Sigmoid colon (tissue), 7 donors: Measurements from ENCODE around the gene MKNK2. TPM values are rescaled to one million over a fixed set of nuclear protein-coding genes. Genes with fewer than 3 reads are reported as not detected.

Experiments used
- DNase-seq: peaks from one replicate; pipeline ENCODE4 v3.0.0-alpha.2; 2019
- H3K27ac ChIP-seq, 4 donors: fragments of 200-600 bp; sonication (generic); one replicate each; pipeline ENCODE4 v1.5.1; 2016 to 2019; ENCODE audit warnings: mild to moderate bottlenecking in 1 of 4
- H3K27me3 ChIP-seq, 3 donors: fragments of 200-600 bp; sonication (generic); one replicate each; pipeline ENCODE4 v1.5.1; 2019; ENCODE audit warnings: mild to moderate bottlenecking in 1 of 3
- H3K36me3 ChIP-seq, 4 donors: fragments of 200-600 bp; sonication (generic); one replicate each; pipeline ENCODE4 v1.5.1; 2016 to 2019
- H3K4me1 ChIP-seq, 4 donors: fragments of 200-600 bp; sonication (generic); one replicate each; pipeline ENCODE4 v1.5.1; 2017 to 2019
- H3K4me3 ChIP-seq, 4 donors: fragments of 200-600 bp; sonication (generic); one replicate each; pipeline ENCODE4 v1.5.1; 2017 to 2019; ENCODE audit warnings: mild to moderate bottlenecking in 2 of 4, moderate library complexity in 1 of 4
- H3K9me3 ChIP-seq, 4 donors: fragments of 200-600 bp in 3 of 4; sonication (generic) in 3 of 4; one replicate each; pipeline versions ENCODE4 v1.5.1 to v1.6.1; 2013 to 2019
- EP300 ChIP-seq, 4 donors: sonication (generic); formaldehyde crosslinking; IDR thresholded peaks; one replicate each; pipeline ENCODE4 v1.6.1; 2017; ENCODE audit warnings: antibody characterized with exemption in 4 of 4
- POLR2A ChIP-seq, 2 donors: fragments of 450-650 bp; IDR thresholded peaks; one replicate each; pipeline ENCODE4 v1.6.1; 2016; ENCODE audit warnings: antibody characterized with exemption in 2 of 2, mild to moderate bottlenecking in 2 of 2, moderate library complexity in 2 of 2
- POLR2AphosphoS5 ChIP-seq, 4 donors: sonication (generic); formaldehyde crosslinking; IDR thresholded peaks; one replicate each; pipeline ENCODE4 v1.6.1; 2017; ENCODE audit warnings: antibody characterized with exemption in 4 of 4
- WGBS, 2 donors: extraction: QIAGEN DNeasy Blood & Tissue Kit; methylation state at CpG; one replicate each; pipeline ENCODE4 v1.1.7; 2013; 5-methylcytosine and 5-hydroxymethylcytosine counted together
- intact Hi-C: fragments of 100-400 bp; cut with DNase I; formaldehyde crosslinking; loops from one replicate; pipeline ENCODE4 v1.15.1; 2023
- polyA plus RNA-seq, 3 donors: library from polyadenylated mRNA; stranded (reverse); fragments of 200-250 nt; gene quantifications; one replicate each; pipeline ENCODE4 v1.2.3, GENCODE V29; 2013
- total RNA-seq, 4 donors: library from RNA; depleted of rRNA; stranded (reverse); fragments of >200 nt; gene quantifications; one replicate each; pipeline ENCODE4 v1.1.0, GENCODE V29; 2016
- TF ChIP-seq, protein P1 (sequence below), 4 experiments: fragments of 450-650 bp in 3 of 4; fragments of 200-600 bp in 1 of 4; IDR thresholded peaks; one replicate each; pipeline ENCODE4 v1.5.1; 2016 to 2019; ENCODE audit warnings: antibody characterized with exemption in 4 of 4, mild to moderate bottlenecking in 3 of 4, moderate library complexity in 2 of 4
- donor health status: healthy with polysubstance abuse.
- donor health status: Bipolar disorder and iron deficiency.
- donor health status: healthy.

MKNK2 gene
- total and polyA plus RNA-seq, 7 donors, result 83.1 to 157 (median 121) TPM

DNA sequence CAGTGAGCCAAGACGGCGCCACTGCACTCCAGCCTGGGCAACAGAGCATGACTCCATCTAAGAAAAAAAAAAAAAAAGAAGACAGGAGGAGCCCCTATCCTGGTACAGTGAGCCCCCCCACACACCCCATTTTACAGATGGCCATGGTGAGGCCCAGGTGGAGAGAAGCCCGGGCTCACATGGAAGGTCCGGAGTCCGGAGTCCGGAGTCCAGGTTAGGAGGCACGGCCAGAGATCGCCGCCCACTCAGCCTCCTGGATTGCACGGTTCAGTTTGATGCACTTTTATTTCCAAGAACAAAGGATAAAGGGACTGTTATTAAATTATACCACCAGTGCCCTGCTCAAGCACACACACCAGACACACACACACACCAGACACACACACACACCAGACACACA is 24.3 kb downstream of the MKNK2 start:
- intact Hi-C loops, result no loop called here
- no peaks in the 10 kb centered on the region for H3K36me3 ChIP-seq

DNA sequence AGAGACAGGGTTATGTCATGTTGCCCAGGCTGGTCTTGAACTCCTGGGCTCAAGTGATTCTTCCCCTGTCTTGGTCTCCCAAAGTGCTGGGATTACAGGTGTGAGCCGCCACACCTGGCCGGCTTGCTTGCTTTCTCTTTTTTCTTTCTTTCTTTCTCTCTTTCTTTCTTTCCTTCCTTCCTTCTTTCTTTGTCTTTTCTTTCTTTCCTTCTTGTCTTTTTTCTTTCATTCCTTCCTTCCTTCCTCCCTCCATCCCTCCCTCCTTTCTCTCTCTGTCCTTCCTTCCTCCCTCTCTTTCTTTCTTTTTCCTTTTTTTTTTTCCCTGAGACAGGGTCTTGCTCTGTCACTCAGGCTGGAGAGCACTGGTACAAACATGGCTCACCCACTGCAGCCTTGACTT is 28.8 kb downstream of the MKNK2 start:
- no peak for DNase-seq
- intact Hi-C loops, result no loop called here
- H3K36me3 ChIP-seq, result no peaks in the 10 kb centered on the region
- no peak overlapping the region for H3K4me3 ChIP-seq
- TF ChIP-seq, protein P1, sequence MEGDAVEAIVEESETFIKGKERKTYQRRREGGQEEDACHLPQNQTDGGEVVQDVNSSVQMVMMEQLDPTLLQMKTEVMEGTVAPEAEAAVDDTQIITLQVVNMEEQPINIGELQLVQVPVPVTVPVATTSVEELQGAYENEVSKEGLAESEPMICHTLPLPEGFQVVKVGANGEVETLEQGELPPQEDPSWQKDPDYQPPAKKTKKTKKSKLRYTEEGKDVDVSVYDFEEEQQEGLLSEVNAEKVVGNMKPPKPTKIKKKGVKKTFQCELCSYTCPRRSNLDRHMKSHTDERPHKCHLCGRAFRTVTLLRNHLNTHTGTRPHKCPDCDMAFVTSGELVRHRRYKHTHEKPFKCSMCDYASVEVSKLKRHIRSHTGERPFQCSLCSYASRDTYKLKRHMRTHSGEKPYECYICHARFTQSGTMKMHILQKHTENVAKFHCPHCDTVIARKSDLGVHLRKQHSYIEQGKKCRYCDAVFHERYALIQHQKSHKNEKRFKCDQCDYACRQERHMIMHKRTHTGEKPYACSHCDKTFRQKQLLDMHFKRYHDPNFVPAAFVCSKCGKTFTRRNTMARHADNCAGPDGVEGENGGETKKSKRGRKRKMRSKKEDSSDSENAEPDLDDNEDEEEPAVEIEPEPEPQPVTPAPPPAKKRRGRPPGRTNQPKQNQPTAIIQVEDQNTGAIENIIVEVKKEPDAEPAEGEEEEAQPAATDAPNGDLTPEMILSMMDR (IDR thresholded peaks at IDR 0.05), result no peak
- TF ChIP-seq POLR2A (IDR thresholded peaks at IDR 0.05) (no peak), EP300 (IDR thresholded peaks at IDR 0.05) (no peak), POLR2AphosphoS5 (IDR thresholded peaks at IDR 0.05) (no peak)
- H3K9me3 ChIP-seq, result no peaks in the 10 kb centered on the region
- peaks cover 0 to 11% (median 3%) of the 10 kb centered on the region in 4 donors for H3K4me1 ChIP-seq
- H3K27ac ChIP-seq, result no peak overlapping the region
- no peaks in the 10 kb centered on the region for H3K27me3 ChIP-seq
- 95% methylated on average over 2 of the region's 2 CpGs for WGBS, 2 donors

More for the DNA sequence above, 24.3 kb downstream of the MKNK2 start:
- H3K4me3 ChIP-seq, result no peak overlapping the region
- no peaks in the 10 kb centered on the region for H3K27me3 ChIP-seq
- no peaks in the 10 kb centered on the region for H3K9me3 ChIP-seq
- TF ChIP-seq POLR2AphosphoS5 (IDR thresholded peaks at IDR 0.05) (no peak), POLR2A (IDR thresholded peaks at IDR 0.05) (no peak), EP300 (IDR thresholded peaks at IDR 0.05) (no peak)
- TF ChIP-seq, protein P1 (IDR thresholded peaks at IDR 0.05), result no peak
- H3K27ac ChIP-seq, result no peak overlapping the region
- H3K4me1 ChIP-seq, result peaks cover 0 to 35% (median 22%) of the 10 kb centered on the region in 4 donors
- WGBS, 2 donors, result 50 to 84% methylated on average over 10 of the region's 10 CpGs
- no peak for DNase-seq

DNA sequence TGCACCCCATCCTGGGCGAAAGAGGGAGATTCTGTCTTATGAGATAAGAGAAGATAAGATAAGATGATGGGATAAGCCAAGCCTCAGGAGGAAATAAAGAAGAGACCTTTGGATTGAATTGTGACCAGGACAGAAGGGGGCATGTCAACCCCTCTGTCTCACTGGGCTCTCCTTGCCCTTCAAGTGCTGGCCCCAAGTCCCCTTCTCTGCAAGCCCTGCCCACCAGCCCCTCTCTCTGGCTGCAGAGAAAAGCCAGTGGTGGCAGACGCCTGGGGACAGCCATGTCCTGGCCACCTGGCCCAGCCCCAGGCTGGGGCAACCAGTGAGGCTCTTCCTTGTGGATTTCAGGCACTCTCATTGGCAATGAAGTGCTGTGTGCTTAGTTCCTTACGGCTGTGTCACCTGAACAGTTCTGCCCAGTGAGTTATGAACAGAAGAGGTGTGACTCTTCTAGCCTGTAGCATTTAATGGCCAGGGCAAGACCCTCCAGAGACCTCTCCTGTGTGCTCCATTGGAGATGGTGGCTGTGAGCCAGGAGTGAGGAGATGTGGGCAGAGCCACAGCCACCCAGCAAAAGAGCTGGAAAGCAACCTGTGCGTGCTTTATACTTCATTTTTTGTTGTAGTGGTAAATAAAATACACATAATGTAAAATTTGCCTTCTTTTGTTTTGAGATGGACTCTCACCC is 29.4 kb downstream of the MKNK2 start:
- Histone ChIP-seq H3K9me3 (no peaks in the 10 kb centered on the region), H3K27ac (no peak overlapping the region), H3K27me3 (no peaks in the 10 kb centered on the region), H3K4me3 (no peak overlapping the region), H3K4me1 (peaks cover 0 to 11% (median 5%) of the 10 kb centered on the region in 4 donors), H3K36me3 (no peaks in the 10 kb centered on the region)
- WGBS, 2 donors, result 47 to 75% methylated on average over 4 of the region's 4 CpGs
- intact Hi-C loops, result no loop called here
- TF ChIP-seq, protein P1 (IDR thresholded peaks at IDR 0.05), result no peak
- TF ChIP-seq POLR2AphosphoS5 (IDR thresholded peaks at IDR 0.05) (no peak), POLR2A (IDR thresholded peaks at IDR 0.05) (no peak), EP300 (IDR thresholded peaks at IDR 0.05) (no peak)
- DNase-seq, result no peak

DNA sequence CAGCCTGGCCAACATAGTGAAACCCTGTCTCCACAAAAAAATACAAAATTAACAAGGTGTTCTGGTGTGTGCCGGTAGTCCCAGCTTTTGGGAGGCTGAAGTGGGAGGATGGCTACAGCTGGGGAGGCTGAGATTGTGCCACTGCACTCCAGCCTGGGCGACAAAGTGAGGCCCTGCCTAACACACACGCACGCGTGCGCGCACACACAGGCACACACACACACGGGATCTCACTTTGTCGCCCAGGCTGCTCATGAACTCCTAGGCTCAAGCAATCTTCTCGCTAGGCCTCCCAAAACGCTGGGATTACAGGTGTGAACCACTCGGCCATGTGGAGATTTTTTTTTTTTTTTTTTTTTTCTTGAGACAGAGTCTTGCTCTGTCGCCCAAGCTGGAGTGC is 32.3 kb downstream of the MKNK2 start:
- H3K9me3 ChIP-seq, result no peaks in the 10 kb centered on the region
- no peaks in the 10 kb centered on the region for H3K36me3 ChIP-seq
- intact Hi-C loops, result loop anchor here (1.0 to 5.0 kb wide), 2 partner anchors 51 to 74 kb away; no protein-coding TSS in a partner anchor
- no peaks in the 10 kb centered on the region for H3K27me3 ChIP-seq
- TF ChIP-seq POLR2A (IDR thresholded peaks at IDR 0.05) (no peak), EP300 (IDR thresholded peaks at IDR 0.05) (no peak), POLR2AphosphoS5 (IDR thresholded peaks at IDR 0.05) (no peak)
- TF ChIP-seq, protein P1 (IDR thresholded peaks at IDR 0.05), result no peak
- no peak for DNase-seq
- 95 to 96% methylated on average over 13 of the region's 13 CpGs for WGBS, 2 donors
- no peak overlapping the region for H3K4me3 ChIP-seq
- peaks cover 0 to 31% (median 25%) of the 10 kb centered on the region in 4 donors for H3K4me1 ChIP-seq
- no peak overlapping the region for H3K27ac ChIP-seq
